Nephron progenitor cell (in vitro differentiated cells): ENCODE results near the gene NBAS.
"Not testable (repeated sequence)": the region's sequence is repeated elsewhere in the genome, so short reads cannot be mapped to it uniquely, and the experiment has no call there.

ENCODE experiments used
- DNase-seq: peaks from one replicate; pipeline ENCODE4 v3.0.0; 2021
- H3K27ac Mint-ChIP-seq: 2 replicates; pipeline ENCODE4 v1.8.0; 2021; ENCODE audit warnings: mild to moderate bottlenecking, moderate library complexity, mixed read lengths
- H3K27me3 Mint-ChIP-seq: 2 replicates; pipeline ENCODE4 v1.8.0; 2021; ENCODE audit warnings: mild to moderate bottlenecking, low read depth, mixed read lengths; ENCODE audit not compliant: poor library complexity
- H3K36me3 Mint-ChIP-seq: 2 replicates; pipeline ENCODE4 v1.8.0; 2021; ENCODE audit warnings: low read depth, mixed read lengths
- H3K4me1 Mint-ChIP-seq: 2 replicates; pipeline ENCODE4 v1.8.0; 2021; ENCODE audit warnings: mixed read lengths
- H3K4me3 Mint-ChIP-seq: 2 replicates; pipeline ENCODE4 v1.8.0; 2021; ENCODE audit warnings: mild to moderate bottlenecking, moderate library complexity, mixed read lengths
- H3K9me3 Mint-ChIP-seq: 2 replicates; pipeline ENCODE4 v1.8.0; 2021; ENCODE audit warnings: mild to moderate bottlenecking, moderate library complexity, mixed read lengths
- TF ChIP-seq, protein P1 (sequence below): fragments of 200-600 bp; sonication (generic); IDR thresholded peaks from 2 replicates; pipeline ENCODE4 v1.5.0; 2021; ENCODE audit warnings: antibody characterized with exemption

The NBAS gene

DNA sequence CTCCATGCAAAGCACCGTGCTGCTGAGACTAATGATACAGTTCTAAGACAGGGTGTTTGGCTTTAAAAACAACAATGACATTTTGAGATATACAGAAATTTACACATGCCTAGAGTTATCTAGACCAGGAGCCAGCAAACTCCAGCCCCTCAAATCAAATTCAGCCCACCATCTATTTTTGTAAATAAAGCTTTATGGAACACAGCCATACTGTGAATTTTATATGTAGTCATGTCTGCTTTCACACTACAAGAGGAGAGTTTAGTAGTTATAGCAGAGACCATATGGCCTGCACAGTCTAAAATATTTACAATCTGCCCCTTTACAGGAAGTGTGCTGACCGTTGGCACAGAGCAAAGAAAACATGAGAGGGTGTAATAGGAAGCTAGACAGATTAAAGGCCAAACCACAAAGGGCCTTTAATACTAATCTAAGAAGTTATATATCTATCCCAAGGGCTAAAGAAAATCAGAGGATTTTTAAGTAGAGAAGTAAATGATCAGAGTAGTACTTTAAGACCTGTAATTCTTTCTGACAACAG lies 39.4 kb downstream of the NBAS start:
- DNase-seq = no peak
- peaks cover 82% of the 10 kb centered on the region for H3K36me3 Mint-ChIP-seq
- no peaks in the 10 kb centered on the region for H3K9me3 Mint-ChIP-seq
- peak overlapping the region; percentile 41 for H3K27ac Mint-ChIP-seq
- H3K4me3 Mint-ChIP-seq = no peak overlapping the region
- TF ChIP-seq, protein P1, sequence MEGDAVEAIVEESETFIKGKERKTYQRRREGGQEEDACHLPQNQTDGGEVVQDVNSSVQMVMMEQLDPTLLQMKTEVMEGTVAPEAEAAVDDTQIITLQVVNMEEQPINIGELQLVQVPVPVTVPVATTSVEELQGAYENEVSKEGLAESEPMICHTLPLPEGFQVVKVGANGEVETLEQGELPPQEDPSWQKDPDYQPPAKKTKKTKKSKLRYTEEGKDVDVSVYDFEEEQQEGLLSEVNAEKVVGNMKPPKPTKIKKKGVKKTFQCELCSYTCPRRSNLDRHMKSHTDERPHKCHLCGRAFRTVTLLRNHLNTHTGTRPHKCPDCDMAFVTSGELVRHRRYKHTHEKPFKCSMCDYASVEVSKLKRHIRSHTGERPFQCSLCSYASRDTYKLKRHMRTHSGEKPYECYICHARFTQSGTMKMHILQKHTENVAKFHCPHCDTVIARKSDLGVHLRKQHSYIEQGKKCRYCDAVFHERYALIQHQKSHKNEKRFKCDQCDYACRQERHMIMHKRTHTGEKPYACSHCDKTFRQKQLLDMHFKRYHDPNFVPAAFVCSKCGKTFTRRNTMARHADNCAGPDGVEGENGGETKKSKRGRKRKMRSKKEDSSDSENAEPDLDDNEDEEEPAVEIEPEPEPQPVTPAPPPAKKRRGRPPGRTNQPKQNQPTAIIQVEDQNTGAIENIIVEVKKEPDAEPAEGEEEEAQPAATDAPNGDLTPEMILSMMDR = no peak
- H3K4me1 Mint-ChIP-seq = peaks cover 10% of the 10 kb centered on the region
- no peaks in the 10 kb centered on the region for H3K27me3 Mint-ChIP-seq

DNA sequence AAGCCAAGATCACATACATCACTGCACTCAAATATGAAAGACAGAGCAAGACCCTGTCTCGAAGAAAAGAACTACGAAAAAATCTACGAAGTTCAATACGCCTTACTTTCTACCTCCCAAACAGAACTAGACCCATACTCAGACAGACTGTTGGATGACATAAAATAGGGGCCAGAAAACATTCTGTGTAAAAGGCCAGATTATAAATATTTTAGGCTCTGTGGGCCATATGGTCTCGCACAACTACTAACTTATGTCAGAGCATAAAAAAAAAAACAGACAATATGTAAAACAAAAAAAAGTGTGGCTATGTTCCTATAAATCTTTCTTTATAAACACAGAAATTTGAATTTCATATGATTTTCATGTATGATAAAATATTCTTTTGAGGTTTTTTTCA lies 40.8 kb downstream of the NBAS start:
- Mint-ChIP-seq H3K4me3 (no peak overlapping the region), H3K27ac (no peak overlapping the region), H3K27me3 (no peaks in the 10 kb centered on the region), H3K36me3 (peaks cover 82% of the 10 kb centered on the region), H3K4me1 (peaks cover 10% of the 10 kb centered on the region), H3K9me3 (no peaks in the 10 kb centered on the region)
- TF ChIP-seq, protein P1 = no peak
- no peak for DNase-seq

DNA sequence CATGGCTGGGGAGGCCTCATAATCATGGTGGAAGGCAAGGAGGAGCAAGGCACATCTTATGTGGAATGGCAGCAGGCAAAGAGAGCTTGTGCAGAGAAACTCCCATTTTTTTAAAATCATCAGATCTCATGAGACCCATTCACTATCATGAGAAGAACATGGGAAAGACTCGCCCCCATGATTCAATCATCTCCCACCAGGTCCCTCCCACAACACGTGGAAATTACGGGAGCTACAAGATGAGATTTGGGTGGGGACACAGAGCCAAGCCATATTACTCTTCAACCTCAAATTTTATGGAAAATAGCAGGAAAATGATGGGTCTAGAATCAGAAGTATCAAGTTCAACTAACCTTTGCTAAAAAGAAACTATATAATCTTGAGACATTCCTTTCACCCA lies 42.4 kb downstream of the NBAS start:
- H3K9me3 Mint-ChIP-seq, DNase-seq, H3K27ac Mint-ChIP-seq, H3K4me1 Mint-ChIP-seq, H3K4me3 Mint-ChIP-seq, H3K27me3 Mint-ChIP-seq: not testable (repeated sequence)
- peaks cover 81% of the 10 kb centered on the region for H3K36me3 Mint-ChIP-seq

DNA sequence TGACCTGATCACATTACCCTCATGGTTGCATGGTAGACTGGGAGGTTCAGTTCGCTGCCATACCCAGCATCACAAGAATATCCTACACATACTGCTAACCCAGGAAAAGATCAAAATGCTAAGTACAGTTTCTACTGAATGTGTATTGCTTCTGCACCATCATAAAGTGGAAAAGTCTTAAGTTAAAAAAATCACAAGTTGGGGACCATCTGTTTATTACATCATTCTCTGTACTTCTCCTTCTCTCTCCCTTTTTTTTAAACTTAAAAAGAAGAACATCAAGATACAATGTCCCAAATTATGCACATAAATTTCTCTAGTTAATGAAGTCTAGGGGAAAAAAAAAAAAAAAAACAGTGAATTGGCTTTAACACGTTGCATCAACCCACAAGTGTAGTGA lies 43.3 kb downstream of the NBAS start:
- H3K27me3 Mint-ChIP-seq = peaks cover 4% of the 10 kb centered on the region
- no peak overlapping the region for H3K4me3 Mint-ChIP-seq
- peaks cover 10% of the 10 kb centered on the region for H3K4me1 Mint-ChIP-seq
- DNase-seq = no peak
- no peaks in the 10 kb centered on the region for H3K9me3 Mint-ChIP-seq
- peaks cover 83% of the 10 kb centered on the region for H3K36me3 Mint-ChIP-seq
- TF ChIP-seq, protein P1 = no peak
- H3K27ac Mint-ChIP-seq = no peak overlapping the region

DNA sequence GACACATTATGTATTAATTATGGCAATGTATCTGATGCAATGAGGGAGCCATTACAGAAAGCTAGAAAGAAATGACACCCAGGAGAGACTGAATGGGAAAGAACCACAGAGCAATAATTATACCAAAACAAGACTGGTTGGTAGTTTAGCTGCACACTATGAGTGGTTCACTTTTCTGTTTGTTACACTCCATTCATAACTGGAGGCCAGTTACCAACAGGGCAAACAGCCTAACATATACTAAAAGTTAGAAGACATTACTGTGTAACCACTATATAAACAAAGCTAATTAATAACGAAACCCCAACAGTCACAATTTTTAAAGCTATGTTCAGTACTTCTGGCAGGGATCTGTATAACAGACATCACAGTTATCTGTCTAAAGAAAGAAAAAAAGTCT lies 49.4 kb downstream of the NBAS start:
- TF ChIP-seq, protein P1 = no peak
- Mint-ChIP-seq H3K36me3 (peaks cover 84% of the 10 kb centered on the region), H3K9me3 (no peaks in the 10 kb centered on the region), H3K27ac (no peak overlapping the region), H3K4me3 (no peak overlapping the region), H3K4me1 (peaks cover 3% of the 10 kb centered on the region), H3K27me3 (peaks cover 4% of the 10 kb centered on the region)
- no peak for DNase-seq

DNA sequence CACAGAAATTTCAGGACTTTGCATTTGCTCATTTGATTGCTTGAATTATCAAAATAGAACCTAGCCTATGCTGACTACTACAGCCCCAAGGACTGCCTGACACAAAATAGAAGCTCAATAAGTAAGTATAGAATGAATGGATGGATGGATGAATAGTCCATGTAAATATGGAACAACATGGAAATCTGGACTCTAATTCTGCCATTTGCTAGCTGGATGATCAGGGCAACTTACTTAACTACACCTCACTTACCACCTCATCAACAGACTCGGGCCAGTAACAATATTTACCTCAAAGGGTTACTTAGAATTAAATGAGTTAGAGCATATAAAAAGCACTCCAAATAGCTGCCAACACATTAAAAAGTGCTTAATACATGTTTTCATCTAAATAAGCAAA lies 50.6 kb downstream of the NBAS start:
- no peaks in the 10 kb centered on the region for H3K9me3 Mint-ChIP-seq
- TF ChIP-seq, protein P1 = no peak
- H3K36me3 Mint-ChIP-seq = peaks cover 79% of the 10 kb centered on the region
- H3K27me3 Mint-ChIP-seq = peaks cover 4% of the 10 kb centered on the region
- no peak for DNase-seq
- no peak overlapping the region for H3K27ac Mint-ChIP-seq
- H3K4me3 Mint-ChIP-seq = no peak overlapping the region
- H3K4me1 Mint-ChIP-seq = peaks cover 15% of the 10 kb centered on the region
